IPS DF 19.7 (cell line): ENCODE results near the gene DYRK1A.

Experiments
- DNase-seq: peaks from one replicate; pipeline ENCODE4 v3.0.0-alpha.2; 2013; ENCODE audit warnings: low read depth, low spot score

DYRK1A gene

DNA sequence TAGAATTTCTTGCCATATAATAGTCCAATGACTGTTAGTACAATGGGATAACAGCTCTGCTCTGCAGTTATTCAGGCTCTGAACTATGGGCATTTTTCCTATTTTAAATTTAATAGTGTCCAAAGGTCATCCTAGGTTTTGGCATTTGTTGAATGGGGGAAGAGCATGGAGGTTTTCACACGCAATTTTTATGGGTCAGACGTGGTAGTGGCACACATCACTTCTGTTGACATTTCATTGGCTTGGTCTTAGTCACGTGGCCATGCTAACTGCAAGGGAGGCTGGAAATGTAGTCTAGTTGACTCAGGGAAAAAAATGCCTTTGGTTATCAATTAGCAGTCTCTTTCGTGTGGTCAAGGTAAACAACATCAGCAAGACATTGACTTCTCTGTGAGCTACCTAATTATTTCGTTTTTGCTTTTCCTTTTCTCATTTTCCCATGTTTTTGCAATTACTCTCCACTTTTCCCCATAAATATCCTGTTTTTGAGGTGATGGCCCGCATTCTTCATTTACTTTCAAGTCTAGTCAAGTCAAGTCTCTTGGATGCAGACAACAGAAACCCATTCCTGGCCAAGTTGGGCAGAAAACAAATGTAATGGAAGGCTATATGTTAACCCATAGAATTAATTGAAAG lies 82.8 kb downstream of the DYRK1A start:
- DNase-seq, result no peak

DNA sequence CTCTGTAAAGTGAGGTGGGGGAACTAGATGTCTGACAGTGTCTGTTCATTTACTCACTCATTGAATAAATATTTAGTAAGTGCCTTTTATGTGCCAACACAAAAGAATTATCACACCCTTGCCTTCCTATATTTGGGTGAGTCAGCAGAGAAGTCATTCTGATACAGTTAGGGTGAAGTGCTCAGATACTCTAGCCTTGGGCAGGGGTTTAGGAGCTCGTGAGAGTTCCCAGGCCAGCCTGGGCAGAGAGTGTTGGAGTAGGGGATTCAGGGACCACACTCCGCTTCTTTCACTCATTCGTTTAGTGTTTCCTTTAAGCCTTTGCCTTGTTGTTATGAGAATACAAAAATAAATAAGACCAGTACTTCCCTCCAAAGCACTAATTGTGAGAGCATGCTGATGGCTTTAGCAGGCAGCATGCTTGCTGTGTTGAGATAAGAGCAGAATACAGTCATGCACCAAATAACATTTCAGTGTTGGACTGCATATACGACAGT lies 83.9 kb downstream of the DYRK1A start:
- no peak for DNase-seq

DNA sequence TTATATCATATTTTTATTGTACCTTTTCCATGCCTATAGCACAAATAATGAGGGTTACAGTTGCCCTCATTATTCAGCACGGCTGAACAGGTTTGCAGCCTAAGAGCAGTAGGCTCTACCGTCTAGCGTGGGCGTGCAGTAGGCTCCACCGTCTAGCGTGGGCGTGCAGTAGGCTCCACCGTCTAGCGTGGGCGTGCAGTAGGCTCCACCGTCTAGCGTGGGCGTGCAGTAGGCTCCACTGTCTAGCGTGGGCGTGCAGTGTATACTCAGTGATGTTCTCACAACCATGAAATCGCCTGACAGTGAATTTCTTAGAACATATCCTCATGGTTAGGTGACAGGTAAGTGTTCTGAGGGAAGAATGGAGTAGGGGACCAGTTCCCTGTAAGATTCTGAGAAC lies 84.9 kb downstream of the DYRK1A start:
- no peak for DNase-seq

DNA sequence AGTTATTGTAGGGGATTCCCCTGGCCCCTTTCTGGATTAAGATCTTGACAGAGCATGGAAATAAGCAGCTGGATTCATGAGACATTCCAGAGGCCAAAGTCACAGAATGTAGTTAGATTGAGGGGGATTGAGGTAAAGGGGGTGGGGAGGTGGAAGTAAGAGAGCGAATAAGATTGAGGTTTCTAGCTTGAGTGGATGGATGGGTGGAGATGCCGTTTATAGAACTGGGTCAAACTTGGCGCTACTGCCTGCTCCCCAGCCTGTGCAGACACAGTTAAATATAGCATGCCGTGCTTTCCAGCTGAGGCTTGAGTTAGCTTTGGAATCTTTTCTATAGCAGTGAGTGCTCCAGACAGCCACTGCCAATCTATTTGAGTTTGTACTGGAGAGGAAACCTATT lies 85.7 kb downstream of the DYRK1A start:
- DNase-seq, result no peak

DNA sequence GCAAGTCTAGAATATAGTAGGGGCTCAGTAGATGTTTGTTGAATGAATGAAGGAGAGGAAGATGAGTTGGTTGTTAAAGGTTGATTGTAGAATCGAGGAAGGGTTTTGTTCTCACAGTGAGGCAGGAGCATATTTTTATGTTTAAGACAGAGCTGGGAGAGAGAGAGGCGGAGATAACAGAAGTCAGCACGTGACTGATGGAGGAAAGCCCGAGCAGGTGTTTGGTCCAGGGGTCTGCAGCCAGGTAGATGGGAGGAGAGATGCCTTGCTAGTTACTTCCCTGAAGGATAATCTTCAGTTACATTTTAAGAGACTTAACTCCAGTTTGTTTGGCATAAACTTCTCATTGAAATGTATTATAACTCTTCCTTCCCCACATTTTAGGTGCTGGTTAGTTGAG lies 86.8 kb downstream of the DYRK1A start:
- DNase-seq, result no peak

DNA sequence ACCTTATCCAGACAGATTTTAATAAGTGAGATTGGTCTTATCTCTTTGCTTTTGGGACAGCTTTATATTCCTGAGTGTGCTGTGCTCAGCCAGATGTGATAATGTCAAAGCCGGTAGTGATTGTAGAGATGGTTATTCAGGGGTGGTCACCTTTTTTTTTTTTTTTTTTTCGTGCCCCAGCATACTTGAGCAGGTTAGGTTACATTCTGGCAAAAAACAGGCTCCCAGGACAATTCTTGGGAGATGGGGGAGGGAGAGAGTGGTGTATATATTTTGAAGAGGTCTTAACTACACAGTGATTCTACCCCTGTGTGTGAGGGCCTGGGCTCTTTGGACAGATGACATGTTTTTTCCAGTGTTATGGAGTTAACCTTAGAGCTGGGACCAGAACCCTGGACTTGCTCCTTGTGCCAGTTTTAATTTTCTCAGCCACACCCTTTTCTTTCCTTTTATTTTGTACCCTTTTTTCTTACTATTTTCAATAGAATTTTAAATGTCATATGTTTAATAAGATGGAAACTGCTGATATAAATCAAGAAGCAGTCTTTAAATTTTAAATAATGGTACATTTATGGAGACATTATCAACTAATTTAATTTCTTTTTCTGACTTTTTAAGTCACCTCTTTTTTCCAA lies 88.4 kb downstream of the DYRK1A start:
- no peak for DNase-seq

DNA sequence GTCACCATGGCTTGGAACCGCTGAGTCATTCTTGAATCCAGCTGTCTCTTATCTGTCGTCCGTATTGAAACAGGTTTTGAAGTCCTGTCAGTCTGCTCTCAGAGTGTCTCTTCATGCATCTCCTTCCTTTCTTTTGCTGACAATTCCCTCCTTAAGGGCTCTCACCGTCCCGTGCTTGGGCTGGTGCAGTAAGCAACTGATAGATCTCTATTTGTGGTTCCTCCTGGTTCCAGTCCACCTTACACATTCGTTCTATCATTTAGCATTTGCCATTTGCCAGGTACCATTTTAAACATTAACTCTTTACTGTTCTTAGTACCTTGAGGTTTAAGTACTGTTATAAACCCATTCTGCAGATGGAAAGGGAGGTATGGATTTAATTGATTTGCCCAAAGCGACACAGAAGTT lies 88.9 kb downstream of the DYRK1A start:
- DNase-seq, result no peak

DNA sequence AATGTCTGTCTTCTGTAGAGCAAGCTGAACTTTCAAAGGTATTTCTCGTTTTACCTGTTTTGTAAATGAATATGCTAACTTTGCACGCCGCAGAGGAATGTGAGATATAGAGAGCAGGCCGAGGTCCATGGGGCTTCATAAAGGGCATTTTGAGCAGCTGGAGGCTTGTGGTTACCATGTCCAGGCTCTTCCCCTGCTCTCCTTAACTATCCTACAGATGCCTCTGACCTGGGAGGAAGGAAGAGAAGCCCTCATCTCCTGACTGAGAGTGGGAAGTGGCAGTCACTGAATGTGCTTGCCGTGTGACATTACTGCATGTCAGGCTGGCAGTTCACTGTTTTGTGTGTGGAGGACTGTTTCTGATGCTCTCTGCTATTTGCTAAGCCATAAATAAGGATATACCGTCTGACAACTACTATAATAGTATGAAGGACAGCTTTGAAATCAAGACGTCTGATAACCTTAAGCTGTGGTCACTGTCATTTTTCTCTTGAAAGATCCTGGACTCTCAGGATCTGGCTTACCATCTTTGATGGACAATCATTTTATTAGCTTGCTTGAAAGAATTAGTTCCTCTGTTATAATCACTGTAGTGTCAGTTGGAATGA lies 92.2 kb downstream of the DYRK1A start:
- DNase-seq, result no peak

DNA sequence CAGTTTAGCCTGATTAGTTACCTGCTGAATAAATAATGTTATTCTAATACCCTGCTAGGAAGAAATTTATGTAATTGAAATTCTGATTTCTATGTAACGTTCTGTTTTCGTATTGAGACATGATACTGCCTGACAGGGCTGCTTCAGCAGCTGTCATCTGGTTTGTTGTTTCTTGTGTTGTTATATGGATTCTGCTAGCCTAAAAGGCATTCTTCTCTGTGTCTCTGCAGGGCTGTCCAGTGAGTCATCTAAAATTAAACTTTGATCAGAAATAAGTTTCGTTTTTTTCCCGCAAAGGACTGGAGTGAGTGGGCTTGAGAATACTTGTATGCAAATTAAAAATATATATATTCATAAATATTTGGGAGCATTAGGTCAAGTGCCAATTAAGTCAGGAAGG lies 93.0 kb downstream of the DYRK1A start:
- no peak for DNase-seq

DNA sequence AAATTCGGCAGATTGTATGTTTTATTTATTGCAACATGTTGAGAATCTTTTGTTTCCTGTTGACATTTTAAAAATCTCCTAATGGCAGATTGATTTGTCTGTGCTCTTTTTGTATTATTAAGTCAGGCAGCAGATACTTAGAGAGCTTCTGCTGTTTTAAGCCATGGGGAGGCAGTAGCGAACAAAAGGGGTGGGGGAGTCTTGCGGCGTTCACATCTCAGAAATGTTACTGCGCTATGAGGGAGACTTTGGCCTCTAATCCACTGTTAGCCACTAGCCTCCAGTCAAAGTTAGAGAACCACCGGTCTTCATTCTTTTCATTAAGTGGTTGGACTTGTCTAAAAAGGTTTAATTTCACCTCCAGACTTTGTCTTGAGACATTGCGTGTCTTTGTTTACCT lies 93.6 kb downstream of the DYRK1A start:
- no peak for DNase-seq

DNA sequence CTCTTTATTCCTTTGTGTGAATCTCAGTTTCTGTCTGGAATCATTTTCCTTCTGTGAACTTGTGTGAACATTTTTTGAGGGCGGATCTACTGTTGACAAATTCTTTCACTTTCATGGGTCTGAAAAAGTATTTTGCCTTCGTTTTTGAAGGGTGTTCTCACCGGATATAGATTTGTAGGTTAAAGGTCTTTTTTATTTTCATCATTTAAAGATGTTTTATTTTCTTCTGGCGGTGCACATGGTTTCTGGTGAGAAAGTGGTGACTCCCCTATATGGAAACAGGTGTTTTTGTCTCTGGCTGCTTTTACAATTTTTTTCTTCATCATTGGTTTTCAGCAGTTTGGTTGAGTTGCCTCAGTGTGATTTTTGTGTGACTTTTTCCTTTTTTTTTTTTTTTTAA lies 94.9 kb downstream of the DYRK1A start:
- no peak for DNase-seq

DNA sequence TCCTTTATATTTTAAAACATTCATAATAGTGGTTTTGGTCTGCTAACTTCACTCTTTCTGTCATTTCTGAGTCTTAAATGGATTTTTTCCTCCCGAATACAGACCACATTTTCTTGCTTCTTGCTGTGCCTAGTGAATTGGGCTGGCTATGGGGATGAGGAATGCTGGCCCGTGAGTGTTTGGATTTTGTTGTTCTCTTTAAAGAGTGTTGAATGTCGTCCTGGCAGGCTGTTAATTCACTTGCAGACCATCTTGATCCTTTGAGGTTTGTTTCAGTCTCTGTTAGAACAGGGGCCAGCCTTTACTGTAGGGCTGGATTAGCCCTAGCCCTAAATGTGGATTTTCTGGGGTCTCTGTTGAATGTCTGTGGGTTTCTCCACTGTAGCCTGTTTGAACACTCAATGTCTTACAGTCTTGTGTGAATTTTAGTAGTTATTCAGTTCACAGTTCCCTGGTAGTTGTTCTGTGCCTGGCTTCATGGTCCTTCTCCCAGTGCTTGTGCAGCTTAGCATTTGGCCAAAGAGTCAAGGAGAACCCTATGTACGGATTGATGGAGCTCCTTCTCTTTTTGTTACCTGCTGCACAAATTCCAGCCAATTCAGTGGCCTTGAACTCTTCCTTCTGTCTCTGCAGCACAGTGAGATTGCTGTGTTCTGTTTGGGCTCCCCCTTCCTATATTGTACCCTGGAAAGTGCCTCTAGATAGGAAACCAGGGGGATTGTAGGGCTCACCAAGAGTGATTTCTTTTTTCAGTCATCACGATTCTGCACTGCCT lies 95.7 kb downstream of the DYRK1A start:
- DNase-seq, result no peak

DNA sequence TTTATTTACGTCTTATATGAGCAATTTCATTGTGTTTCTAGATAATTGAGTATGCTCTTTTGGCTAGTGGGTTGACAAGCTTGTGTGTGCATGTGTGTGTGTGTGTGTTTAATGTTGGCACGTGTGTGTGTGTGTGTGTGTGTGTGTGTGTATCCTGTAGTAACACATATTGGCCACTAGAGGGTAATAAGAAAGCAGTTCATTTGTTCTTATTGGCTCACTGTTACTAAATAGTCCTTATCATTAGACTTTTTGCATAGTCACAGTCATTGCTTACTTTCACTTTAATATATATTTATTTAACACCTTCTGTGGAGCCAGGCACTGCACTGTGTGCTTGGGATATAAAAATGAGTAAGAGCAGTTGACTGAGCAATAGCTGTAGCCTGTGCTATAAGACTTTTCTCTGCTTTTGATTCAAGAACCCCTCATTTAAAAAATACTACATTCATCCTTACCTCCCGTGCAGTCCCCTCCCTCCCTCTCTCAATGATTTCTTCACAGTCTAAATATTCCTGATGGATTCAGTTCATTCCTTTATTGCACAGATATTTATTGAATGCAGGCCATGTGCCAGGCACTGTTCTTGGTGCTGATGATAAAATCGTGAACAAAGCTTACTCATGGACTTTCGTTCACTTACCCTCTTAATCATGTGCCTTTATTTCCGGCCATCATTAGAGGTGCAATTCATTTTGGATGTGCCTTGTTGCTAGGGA lies 96.7 kb downstream of the DYRK1A start:
- DNase-seq, result no peak

DNA sequence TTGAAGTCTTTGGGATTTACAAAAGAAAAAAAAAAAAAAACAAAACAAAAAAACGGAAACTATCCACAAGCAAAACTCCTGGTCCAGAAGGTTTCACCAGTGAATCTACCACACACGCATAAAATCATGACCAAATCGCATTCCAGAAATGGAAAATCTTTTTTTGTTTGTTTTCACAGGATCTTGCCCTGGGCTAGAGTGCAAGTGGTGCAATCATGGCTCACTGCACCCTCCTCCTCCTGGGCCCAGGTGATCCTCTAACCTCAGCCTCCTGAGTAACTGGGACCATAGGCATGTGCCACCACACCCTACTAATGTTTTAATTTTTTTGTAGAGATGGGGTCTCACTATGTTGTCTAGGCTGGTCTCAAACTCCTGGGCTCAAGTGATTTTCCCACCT lies 100.5 kb downstream of the DYRK1A start:
- DNase-seq, result no peak

DNA sequence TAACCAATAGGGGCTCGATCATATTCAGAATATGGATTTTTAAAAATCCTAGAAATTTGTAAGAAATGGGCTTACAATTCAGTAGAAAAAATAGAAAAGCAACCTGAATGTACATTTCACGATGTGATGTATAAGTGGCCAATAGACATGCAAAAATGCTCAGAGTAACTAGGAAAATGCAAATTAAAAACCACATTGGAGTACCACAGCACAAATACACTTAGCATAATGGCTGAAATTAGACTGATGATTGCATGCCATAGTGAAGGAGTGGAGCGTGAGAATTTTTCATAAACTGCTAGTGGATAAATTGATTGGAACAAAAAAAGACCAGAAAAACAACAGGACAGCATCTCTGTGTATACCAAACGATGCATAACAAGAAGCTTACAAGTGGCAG lies 102.3 kb downstream of the DYRK1A start:
- DNase-seq, result no peak

DNA sequence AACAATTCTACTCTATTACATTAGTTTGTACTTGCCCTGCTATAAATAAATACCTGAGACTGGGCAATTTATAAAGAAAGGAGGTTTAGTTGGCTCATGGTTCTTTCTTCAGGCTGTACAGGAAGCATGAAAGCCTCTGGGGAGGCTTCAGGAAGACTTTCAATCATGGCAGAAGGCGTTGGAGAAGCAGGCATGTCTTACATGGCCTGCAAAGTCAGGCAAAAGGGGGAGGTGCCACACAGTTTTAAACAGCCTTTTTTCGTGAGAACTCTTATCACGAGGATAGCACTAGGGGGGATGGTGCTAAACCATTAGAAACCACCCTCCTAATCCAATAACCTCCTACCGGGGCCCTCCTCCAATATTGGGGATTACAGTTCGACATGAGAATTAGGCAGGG lies 102.9 kb downstream of the DYRK1A start:
- no peak for DNase-seq

DNA sequence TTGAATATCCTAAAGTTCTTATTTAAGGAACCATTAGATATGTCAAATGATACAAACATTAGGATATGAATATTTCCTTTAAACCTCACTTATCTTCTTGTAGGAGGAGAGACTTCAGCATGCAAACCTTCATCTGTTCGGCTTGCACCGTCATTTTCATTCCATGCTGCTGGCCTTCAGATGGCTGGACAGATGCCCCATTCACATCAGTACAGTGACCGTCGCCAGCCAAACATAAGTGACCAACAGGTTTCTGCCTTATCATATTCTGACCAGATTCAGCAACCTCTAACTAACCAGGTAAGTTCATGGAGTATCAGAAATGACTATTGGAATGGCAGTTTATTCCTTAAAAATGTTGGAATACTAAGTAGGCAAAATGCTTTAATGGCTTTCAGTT lies 106.0 kb downstream of the DYRK1A start:
- DNase-seq, result no peak

DNA sequence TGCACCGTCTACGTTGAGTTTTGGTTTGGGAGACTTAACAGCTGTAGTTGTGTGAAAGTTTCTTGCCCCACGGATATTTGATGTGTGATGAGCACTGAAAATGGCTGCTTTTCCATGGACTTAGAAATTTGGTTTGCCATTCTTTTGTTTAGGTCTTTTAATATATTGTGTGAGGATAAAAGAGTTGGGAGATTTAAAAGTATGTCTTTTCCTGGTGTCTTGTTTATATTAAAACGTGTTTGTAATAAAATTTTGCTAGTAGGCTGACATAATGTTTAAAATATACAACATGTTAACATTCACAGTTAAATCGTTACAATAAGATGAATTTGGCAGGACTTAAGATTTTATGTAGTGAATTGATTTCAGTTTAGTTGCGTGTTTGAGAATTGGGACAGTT lies 106.9 kb downstream of the DYRK1A start:
- DNase-seq, result no peak

DNA sequence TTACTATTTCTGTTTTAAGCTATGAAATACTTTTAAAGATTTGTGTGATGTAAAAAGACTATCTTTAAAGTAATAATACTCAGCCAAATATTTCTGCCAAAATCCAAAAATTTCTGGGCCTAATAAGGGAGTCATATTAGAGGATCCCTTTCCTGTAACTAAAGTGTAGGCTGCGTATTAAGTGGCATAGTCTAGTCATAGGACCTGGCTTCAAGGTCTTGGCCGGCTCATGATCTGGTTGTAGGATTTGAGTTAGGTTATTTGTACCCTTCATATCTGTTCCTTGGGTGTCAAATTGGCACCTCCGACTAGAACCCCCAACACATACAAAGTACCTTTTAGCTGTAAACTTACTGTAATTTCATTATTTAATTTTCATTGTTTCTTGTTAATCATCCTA lies 107.8 kb downstream of the DYRK1A start:
- no peak for DNase-seq

DNA sequence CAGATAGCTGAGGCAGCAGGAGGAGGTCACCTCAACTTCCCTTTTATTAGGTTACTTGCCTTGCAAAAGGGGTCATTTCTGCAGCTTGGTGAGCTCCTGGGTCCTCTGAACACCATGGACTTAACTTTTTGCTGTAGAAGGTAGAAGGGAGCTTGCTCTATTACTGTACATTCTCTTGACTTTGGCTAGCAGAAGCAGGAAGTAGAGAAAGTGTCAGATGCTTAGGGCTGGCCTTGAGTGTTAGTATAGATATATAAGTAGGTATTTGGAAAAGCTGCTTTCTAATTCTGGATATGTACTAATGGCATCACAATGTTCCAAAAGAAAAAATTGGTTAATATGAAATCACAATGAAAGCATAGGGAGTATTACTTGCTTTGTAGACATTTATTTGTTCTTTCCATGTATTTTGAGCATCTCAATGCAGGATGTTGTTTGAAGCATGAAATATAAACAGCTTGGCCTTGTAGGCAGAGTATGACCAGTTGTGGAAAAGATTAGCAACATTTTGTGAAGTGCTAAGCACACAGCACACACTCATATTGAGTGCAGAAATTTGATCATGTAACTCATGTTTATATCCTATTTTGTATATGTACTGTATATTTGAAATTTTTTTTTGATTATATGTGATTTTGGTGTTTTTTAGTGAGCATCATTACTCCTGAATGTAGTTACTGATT lies 108.8 kb downstream of the DYRK1A start:
- DNase-seq, result no peak

DNA sequence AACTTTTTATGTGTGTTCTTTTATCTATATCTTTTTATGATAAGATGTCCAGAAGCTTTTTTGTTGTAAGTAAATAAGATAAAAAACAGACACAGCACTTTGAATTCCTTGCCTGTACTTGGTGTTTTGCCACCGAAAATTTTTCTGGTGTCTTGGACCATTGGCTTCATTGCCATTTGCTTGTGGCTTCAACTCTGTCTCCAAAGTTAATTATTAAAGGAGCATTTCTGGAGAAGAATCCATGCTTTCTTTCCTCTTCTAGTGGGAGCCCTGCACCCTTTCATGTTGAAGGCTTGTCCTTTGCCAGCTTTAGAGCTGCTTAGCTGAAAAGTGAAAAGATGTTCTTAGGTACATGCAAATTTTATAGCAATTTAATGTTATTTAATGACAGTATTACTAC lies 112.2 kb downstream of the DYRK1A start:
- DNase-seq, result no peak
